ENCODE results near the gene EML1. TPM values are rescaled to one million over a fixed set of nuclear protein-coding genes. Genes with fewer than 3 reads are reported as not detected.

Gene EML1
- total RNA-seq, 1 experiment from 2014 or later, result 12.0 TPM

GRCh38 chr14:99902925-99903324 lies 109.7 kb downstream of the EML1 start:
- intact Hi-C loops (cut with micrococcal nuclease), result no loop called here
- H3K9me3 ChIP-seq (ENCODE audit: low read length), result no peaks in the 10 kb centered on the region
- H2AFZ ChIP-seq (ENCODE audit: low read length), result no peak overlapping the region
- no peaks in the 10 kb centered on the region for H3K79me2 ChIP-seq (ENCODE audit: low read length)
- DNase-seq (no peak), ATAC-seq (no peak)
- ChIA-PET POLR2A (ENCODE audit: unreplicated experiment) (no interaction called here), CTCF (no interaction called here)
- H3K4me2 ChIP-seq (ENCODE audit: low read length), result no peak overlapping the region
- no peaks in the 10 kb centered on the region for H3K36me3 ChIP-seq (ENCODE audit: low read depth, low read length)
- H3K9ac ChIP-seq (ENCODE audit: low read length), result no peak overlapping the region
- H3K27me3 ChIP-seq (ENCODE audit: low read length), result no peaks in the 10 kb centered on the region
- H3K27ac ChIP-seq (ENCODE audit: low read length), result no peak overlapping the region
- TF ChIP-seq EZH2phosphoT487 (IDR thresholded peaks at IDR 0.05; ENCODE audit: borderline replicate concordance, low read length) (no peak), EZH2 (IDR thresholded peaks at IDR 0.05; ENCODE audit: low read length, unreplicated experiment) (no peak), CTCF (conservative IDR thresholded peaks at IDR 0.05; ENCODE audit: low read depth, low read length) (no peak)
- no peaks in the 10 kb centered on the region for H3K9me2 ChIP-seq (replicated peaks; ENCODE audit: low read length)
- no peaks in the 10 kb centered on the region for H3K4me1 ChIP-seq (ENCODE audit: insufficient read depth, low read length)
- no TSS peak for BruUV-seq (replicated peaks)
- H3K4me3 ChIP-seq (ENCODE audit: low read length), result no peak overlapping the region
- H4K20me1 ChIP-seq (ENCODE audit: low read length), result no peaks in the 10 kb centered on the region
- no peaks in the 10 kb centered on the region for H3F3A ChIP-seq (ENCODE audit: low read length, unreplicated experiment)

- Histone ChIP-seq H4K20me1 (ENCODE audit: low read length) (no peaks in the 10 kb centered on the region), H3F3A (ENCODE audit: low read length, unreplicated experiment) (no peaks in the 10 kb centered on the region), H3K36me3 (ENCODE audit: low read depth, low read length) (no peaks in the 10 kb centered on the region), H3K27me3 (ENCODE audit: low read length) (no peaks in the 10 kb centered on the region), H3K9ac (ENCODE audit: low read length) (no peak overlapping the region), H3K27ac (ENCODE audit: low read length) (no peak overlapping the region), H2AFZ (ENCODE audit: low read length) (no peak overlapping the region), H3K4me2 (ENCODE audit: low read length) (no peak overlapping the region), H3K9me2 (replicated peaks; ENCODE audit: low read length) (no peaks in the 10 kb centered on the region), H3K4me1 (ENCODE audit: insufficient read depth, low read length) (no peaks in the 10 kb centered on the region), H3K79me2 (ENCODE audit: low read length) (no peaks in the 10 kb centered on the region), H3K9me3 (ENCODE audit: low read length) (no peaks in the 10 kb centered on the region), H3K4me3 (ENCODE audit: low read length) (no peak overlapping the region)
- no peak for DNase-seq
- TF ChIP-seq CTCF (conservative IDR thresholded peaks at IDR 0.05; ENCODE audit: low read depth, low read length) (no peak), EZH2 (IDR thresholded peaks at IDR 0.05; ENCODE audit: low read length, unreplicated experiment) (no peak), EZH2phosphoT487 (IDR thresholded peaks at IDR 0.05; ENCODE audit: borderline replicate concordance, low read length) (no peak)
- no TSS peak for BruUV-seq (replicated peaks)
- no peak for ATAC-seq
- ChIA-PET CTCF (no interaction called here), POLR2A (ENCODE audit: unreplicated experiment) (no interaction called here)
- intact Hi-C loops (cut with micrococcal nuclease), result no loop called here
Observed at GRCh38 chr14:99904506-99904905, 111.3 kb downstream of the EML1 start.

GRCh38 chr14:99905121-99905520 lies 111.9 kb downstream of the EML1 start:
- CTCF ChIA-PET, result no interaction called here
- DNase-seq (no peak), ATAC-seq (no peak)
- Histone ChIP-seq H3K9ac (ENCODE audit: low read length) (no peak overlapping the region), H3K27me3 (ENCODE audit: low read length) (no peaks in the 10 kb centered on the region), H3K4me1 (ENCODE audit: insufficient read depth, low read length) (peaks cover under 1% of the 10 kb centered on the region), H3K9me2 (replicated peaks; ENCODE audit: low read length) (no peaks in the 10 kb centered on the region), H3K9me3 (ENCODE audit: low read length) (no peaks in the 10 kb centered on the region), H3K36me3 (ENCODE audit: low read depth, low read length) (no peaks in the 10 kb centered on the region), H4K20me1 (ENCODE audit: low read length) (no peaks in the 10 kb centered on the region), H3F3A (ENCODE audit: low read length, unreplicated experiment) (no peaks in the 10 kb centered on the region), H3K79me2 (ENCODE audit: low read length) (no peaks in the 10 kb centered on the region), H2AFZ (ENCODE audit: low read length) (no peak overlapping the region), H3K4me2 (ENCODE audit: low read length) (no peak overlapping the region), H3K4me3 (ENCODE audit: low read length) (no peak overlapping the region), H3K27ac (ENCODE audit: low read length) (no peak overlapping the region)
- intact Hi-C loops (cut with micrococcal nuclease), result no loop called here
- POLR2A ChIA-PET (ENCODE audit: unreplicated experiment), result no interaction called here
- BruUV-seq (replicated peaks), result no TSS peak
- TF ChIP-seq EZH2 (IDR thresholded peaks at IDR 0.05; ENCODE audit: low read length, unreplicated experiment), result no peak

Data from PC-3 (cell line).